ENCODE data around the gene CA6.
"Not testable (repeated sequence)": the region's sequence is repeated elsewhere in the genome, so short reads cannot be mapped to it uniquely, and the experiment has no call there.

DNA sequence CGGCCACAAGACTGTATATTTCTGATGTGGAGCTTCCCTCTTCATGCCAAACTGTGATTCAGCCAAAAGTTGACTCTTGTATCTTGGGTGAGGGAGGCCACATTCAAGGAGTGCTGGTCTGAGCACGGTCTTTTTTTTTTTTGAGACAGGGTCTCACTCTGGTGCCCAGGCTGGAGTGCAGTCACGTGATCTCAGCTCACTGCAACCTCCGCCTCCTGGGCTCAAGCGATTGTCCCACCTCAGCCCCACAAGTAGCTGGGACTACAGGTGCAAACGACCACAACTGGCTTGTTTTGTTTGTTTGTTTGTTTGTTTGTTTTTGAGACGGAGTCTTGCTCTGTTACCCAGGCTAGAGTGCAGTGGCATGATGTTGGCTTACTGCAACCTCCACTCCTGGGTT, 8.6 kb upstream of the CA6 start:
- TF ChIP-seq CTCF, POLR2A (IDR thresholded peaks at IDR 0.05): not testable (repeated sequence)
